Right cardiac atrium (tissue), 5 donors: ENCODE data around the gene LIMD2. TPM values are rescaled to one million over a fixed set of nuclear protein-coding genes. Genes with fewer than 3 reads are reported as not detected.

Source experiments
- ATAC-seq, 2 donors: fragments of 200-7000 bp; cut with Tn5 transposase; one replicate each; pipeline versions ENCODE4 v1.8.0 to v1.9.1; 2020; ENCODE audit warnings: moderate library complexity in 2 of 2, mild to moderate bottlenecking in 1 of 2
- DNase-seq, 3 donors: peaks; one replicate each; pipeline ENCODE4 v3.0.0-alpha.2; 2020
- H3K27ac ChIP-seq: one replicate; pipeline ENCODE4 v1.5.1; 2013; ENCODE audit warnings: mild to moderate bottlenecking, low read length, control low read depth, moderate library complexity
- H3K27me3 ChIP-seq: one replicate; pipeline ENCODE4 v1.6.1; 2013; ENCODE audit not compliant: control insufficient read depth, insufficient read depth
- H3K4me1 ChIP-seq: one replicate; pipeline ENCODE4 v1.6.1; 2013; ENCODE audit warnings: low read length; ENCODE audit not compliant: control insufficient read depth, insufficient read depth
- H3K4me3 ChIP-seq: one replicate; pipeline ENCODE4 v1.5.1; 2013; ENCODE audit warnings: low read length, control low read depth
- H3K9me3 ChIP-seq: one replicate; pipeline ENCODE4 v1.6.1; 2013; ENCODE audit warnings: low read length; ENCODE audit not compliant: control insufficient read depth
- WGBS: extraction: QIAGEN DNeasy Blood & Tissue Kit; methylation state at CpG from one replicate; pipeline ENCODE4 v1.1.7; 2013; 5-methylcytosine and 5-hydroxymethylcytosine counted together
- intact Hi-C, 4 donors: fragments of 100-400 bp; cut with DNase I; formaldehyde crosslinking; loops; one replicate each; pipeline versions ENCODE4 v1.11.0 to v1.14.0; 2022 to 2023
- polyA plus RNA-seq: library from polyadenylated mRNA; stranded (reverse); fragments of 200-250 nt; gene quantifications from one replicate; pipeline ENCODE4 v1.2.3, GENCODE V29; 2013
- total RNA-seq, 4 donors: library from RNA; stranded (reverse); fragmentation: NEBNext Ultra II Directional; extraction: Animal tissue kit (Norgen Biotek cat#: 25700); gene quantifications; one replicate each; pipeline ENCODE4 v1.2.1, GENCODE V29; 2021
- donor health status: healthy with polysubstance abuse.
- donor health status: DM: no; HTN: yes; CAD: no.
- donor health status: DM: no; HTN: no; CAD: no.
- donor health status: DM: no; HTN: yes; CAD: no; lungs with severe emphysema.
- donor health status: DM: yes; HTN: yes; CAD: no.

LIMD2 gene
- total and polyA plus RNA-seq, 5 donors, result 7.9 to 13.8 (median 8.4) TPM

GRCh38 chr17:63692195-63692816, 7.6 kb downstream of the LIMD2 start:
- DNase-seq (no peak), ATAC-seq (no peak)
- WGBS, result 91% methylated on average over 11 of the region's 11 CpGs
- intact Hi-C loops, result no loop called here
- Histone ChIP-seq H3K9me3 (no peaks in the 10 kb centered on the region), H3K4me3 (no peak overlapping the region), H3K27me3 (no peaks in the 10 kb centered on the region), H3K27ac (no peak overlapping the region), H3K4me1 (no peaks in the 10 kb centered on the region)

GRCh38 chr17:63689479-63689878, 10.4 kb downstream of the LIMD2 start:
- no peak overlapping the region for H3K4me3 ChIP-seq
- no peak overlapping the region for H3K27ac ChIP-seq
- WGBS, result 95% methylated on average over 14 of the region's 14 CpGs
- peaks cover 2% of the 10 kb centered on the region for H3K4me1 ChIP-seq
- no peaks in the 10 kb centered on the region for H3K27me3 ChIP-seq
- ATAC-seq (no peak), DNase-seq (peak in 1 of 3 donors; percentile 45)
- no peaks in the 10 kb centered on the region for H3K9me3 ChIP-seq
- intact Hi-C loops, result no loop called here

GRCh38 chr17:63688396-63689020, 11.4 kb downstream of the LIMD2 start:
- intact Hi-C loops, result no loop called here
- WGBS, result 83% methylated on average over 12 of the region's 12 CpGs
- DNase-seq (no peak), ATAC-seq (no peak)
- Histone ChIP-seq H3K9me3 (no peaks in the 10 kb centered on the region), H3K4me1 (peaks cover 2% of the 10 kb centered on the region), H3K4me3 (no peak overlapping the region), H3K27ac (no peak overlapping the region), H3K27me3 (no peaks in the 10 kb centered on the region)

GRCh38 chr17:63686138-63686685, 13.7 kb downstream of the LIMD2 start:
- H3K4me1 ChIP-seq, result peaks cover 2% of the 10 kb centered on the region
- H3K4me3 ChIP-seq, result no peak overlapping the region
- intact Hi-C loops, result no loop called here
- H3K9me3 ChIP-seq, result no peaks in the 10 kb centered on the region
- DNase-seq, result no peak
- ATAC-seq, result no peak
- no peaks in the 10 kb centered on the region for H3K27me3 ChIP-seq
- no peak overlapping the region for H3K27ac ChIP-seq
- 99% methylated on average over 3 of the region's 3 CpGs for WGBS

GRCh38 chr17:63685578-63685977, 14.3 kb downstream of the LIMD2 start:
- WGBS, result 94% methylated on average over 3 of the region's 3 CpGs
- no peaks in the 10 kb centered on the region for H3K27me3 ChIP-seq
- no peak for ATAC-seq
- intact Hi-C loops, result no loop called here
- DNase-seq, result no peak
- H3K4me3 ChIP-seq, result no peak overlapping the region
- H3K4me1 ChIP-seq, result peaks cover 2% of the 10 kb centered on the region
- no peaks in the 10 kb centered on the region for H3K9me3 ChIP-seq
- no peak overlapping the region for H3K27ac ChIP-seq

GRCh38 chr17:63685041-63685440, 14.9 kb downstream of the LIMD2 start:
- ATAC-seq, result peak in 1 of 2 donors; percentile 44
- Histone ChIP-seq H3K4me3 (no peak overlapping the region), H3K4me1 (peaks cover 2% of the 10 kb centered on the region), H3K27me3 (no peaks in the 10 kb centered on the region), H3K9me3 (no peaks in the 10 kb centered on the region), H3K27ac (no peak overlapping the region)
- no peak for DNase-seq
- 53% methylated on average over 2 of the region's 2 CpGs for WGBS
- intact Hi-C loops, result no loop called here

- Histone ChIP-seq H3K4me3 (no peak overlapping the region), H3K9me3 (no peaks in the 10 kb centered on the region), H3K27ac (no peak overlapping the region), H3K27me3 (no peaks in the 10 kb centered on the region), H3K4me1 (peaks cover 2% of the 10 kb centered on the region)
- intact Hi-C loops, result no loop called here
- ATAC-seq (no peak), DNase-seq (no peak)
Observed at GRCh38 chr17:63682981-63683380, 16.9 kb downstream of the LIMD2 start.

- H3K4me1 ChIP-seq, result peaks cover 6% of the 10 kb centered on the region
Observed at GRCh38 chr17:63682441-63682840, 17.5 kb downstream of the LIMD2 start.

GRCh38 chr17:63681530-63681929, 18.4 kb downstream of the LIMD2 start:
- 79% methylated on average over 8 of the region's 8 CpGs for WGBS
- Histone ChIP-seq H3K4me3 (no peak overlapping the region), H3K27ac (no peak overlapping the region), H3K27me3 (no peaks in the 10 kb centered on the region), H3K9me3 (no peaks in the 10 kb centered on the region), H3K4me1 (peaks cover 8% of the 10 kb centered on the region)
- DNase-seq (no peak), ATAC-seq (peak; percentile 46 to 62)
- intact Hi-C loops, result no loop called here

More at GRCh38 chr17:63682441-63682840, 17.5 kb downstream of the LIMD2 start:
- no peaks in the 10 kb centered on the region for H3K27me3 ChIP-seq
- no peaks in the 10 kb centered on the region for H3K9me3 ChIP-seq
- intact Hi-C loops, result no loop called here
- WGBS, result 91% methylated on average over 1 of the region's 1 CpG
- no peak for ATAC-seq
- H3K27ac ChIP-seq, result no peak overlapping the region
- H3K4me3 ChIP-seq, result no peak overlapping the region
- no peak for DNase-seq

- no peaks in the 10 kb centered on the region for H3K9me3 ChIP-seq
- intact Hi-C loops, result no loop called here
- ATAC-seq (no peak), DNase-seq (no peak)
- H3K4me3 ChIP-seq, result no peak overlapping the region
- WGBS, result 92% methylated on average over 1 of the region's 1 CpG
- no peak overlapping the region for H3K27ac ChIP-seq
- no peaks in the 10 kb centered on the region for H3K27me3 ChIP-seq
- peaks cover 8% of the 10 kb centered on the region for H3K4me1 ChIP-seq
Observed at GRCh38 chr17:63680700-63681099, 19.2 kb downstream of the LIMD2 start.

- intact Hi-C loops, result no loop called here
- DNase-seq (no peak), ATAC-seq (no peak)
- H3K27ac ChIP-seq, result no peak overlapping the region
- H3K27me3 ChIP-seq, result no peaks in the 10 kb centered on the region
- WGBS, result 94% methylated on average over 5 of the region's 5 CpGs
- peaks cover 11% of the 10 kb centered on the region for H3K4me1 ChIP-seq
- H3K4me3 ChIP-seq, result no peak overlapping the region
- H3K9me3 ChIP-seq, result no peaks in the 10 kb centered on the region
Observed at GRCh38 chr17:63679214-63679613, 20.7 kb downstream of the LIMD2 start.
